Amygdala (tissue), 56 donors: Measurements from ENCODE around the gene AK3.
A peak's percentile ranks its signal among the peaks of the same experiment; 100 is the strongest.
"Not testable (repeated sequence)": the region's sequence is repeated elsewhere in the genome, so short reads cannot be mapped to it uniquely, and the experiment has no call there.

Experiments used
- DNase-seq, 56 donors: peaks; one replicate each; lab custom pipeline; 2025; lab: John Stamatoyannopoulos, UW

AK3 gene

DNA sequence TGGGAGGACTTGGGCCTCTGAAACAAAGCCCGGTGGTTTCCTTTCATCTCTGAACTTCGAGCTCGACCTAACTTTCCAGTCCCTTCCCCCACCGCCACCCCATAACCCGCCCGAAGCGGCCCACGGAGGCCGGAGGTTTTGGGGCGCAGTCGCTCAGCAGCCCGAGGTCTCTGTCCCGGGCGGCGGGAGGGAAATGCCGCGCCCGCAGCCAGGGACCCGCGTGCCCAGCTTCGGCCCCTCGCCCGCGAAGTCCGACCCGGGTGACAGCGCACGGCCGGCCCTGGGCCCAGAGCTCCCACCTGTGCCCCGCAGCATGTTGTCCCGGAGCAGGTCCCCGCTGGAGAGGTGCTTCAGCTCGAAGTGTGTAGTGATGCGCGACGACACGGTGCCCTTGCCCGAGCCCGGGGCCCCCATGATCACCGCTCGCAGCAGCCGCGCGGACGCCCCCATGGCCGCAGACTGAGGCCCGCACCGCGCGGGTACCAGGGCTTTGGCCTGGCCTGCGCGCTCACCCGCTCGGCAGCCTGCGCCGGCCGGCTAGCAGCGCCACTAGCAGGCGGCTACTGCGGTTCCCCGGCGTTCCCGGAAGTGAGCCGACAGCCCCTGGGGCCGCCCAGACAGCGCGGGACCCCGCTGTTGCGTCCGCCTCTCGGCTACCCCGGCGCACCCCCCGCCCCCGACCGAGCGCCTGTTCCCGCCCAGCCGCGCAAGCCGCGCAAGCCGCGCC, at the start of gene AK3:
TSS of gene AK3 (minus strand) at position 565 of the 727 bp plus-strand sequence. CDS start at position 450, 115 bp downstream.
- DNase-seq, result peak in 54 of 56 donors; percentile 12 to 89 (median 68)

DNA sequence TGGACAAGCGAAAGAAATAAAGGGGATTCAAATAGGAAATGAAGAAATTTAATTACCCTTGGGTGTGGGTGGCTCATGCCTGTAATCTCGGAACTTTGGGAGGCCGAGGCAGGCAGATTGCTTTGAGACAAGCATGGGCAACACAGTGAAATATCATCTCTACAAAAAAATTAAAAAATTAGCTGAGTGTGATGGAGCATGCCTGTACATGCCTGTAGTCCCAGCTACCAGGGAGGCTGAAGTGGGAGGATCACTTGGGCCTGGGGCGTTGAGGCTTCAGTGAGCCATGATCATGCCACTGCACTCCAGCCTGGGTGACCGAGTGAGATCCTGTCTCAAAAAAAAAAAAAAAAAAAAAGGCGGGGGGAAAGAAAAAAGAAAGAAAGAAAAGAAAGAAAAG, 47.7 kb upstream of the AK3 start:
- DNase-seq, result no peak

DNA sequence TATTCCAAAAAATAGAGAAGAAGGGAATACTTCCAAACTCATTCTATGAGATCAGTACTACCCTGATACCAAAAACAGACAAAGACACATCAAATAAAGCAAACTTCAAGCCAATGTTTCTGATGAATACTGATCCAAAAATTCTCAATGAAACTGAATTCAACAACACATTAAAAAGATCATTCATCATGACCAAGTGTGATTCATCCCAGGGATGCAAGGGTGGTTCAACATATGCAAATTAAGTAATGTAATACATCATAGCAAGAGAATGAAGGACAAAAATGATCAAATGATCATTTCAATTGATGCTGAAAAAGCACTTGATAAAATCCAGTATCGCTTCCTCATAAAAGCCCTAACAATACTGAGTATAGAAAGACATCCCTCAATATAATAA, 46.9 kb upstream of the AK3 start:
- no peak for DNase-seq

DNA sequence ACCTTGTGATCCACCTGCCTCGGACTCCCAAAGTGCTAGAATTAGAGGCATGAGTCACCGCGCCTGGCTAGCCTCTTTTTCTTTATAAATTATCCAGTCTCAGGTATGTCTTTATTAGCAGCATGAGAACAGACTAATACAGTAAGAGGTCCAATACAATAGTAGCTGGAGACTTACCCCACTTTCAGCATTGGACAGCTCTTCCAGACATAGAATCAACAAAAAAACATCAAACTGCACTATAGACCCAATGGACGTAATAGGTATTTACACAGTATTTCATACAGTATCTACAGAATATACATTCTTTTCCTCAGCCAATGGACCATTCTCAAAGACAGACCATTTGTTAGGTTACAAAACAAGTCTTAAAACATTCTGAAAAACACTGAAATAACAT, 45.6 kb upstream of the AK3 start:
- no peak for DNase-seq

DNA sequence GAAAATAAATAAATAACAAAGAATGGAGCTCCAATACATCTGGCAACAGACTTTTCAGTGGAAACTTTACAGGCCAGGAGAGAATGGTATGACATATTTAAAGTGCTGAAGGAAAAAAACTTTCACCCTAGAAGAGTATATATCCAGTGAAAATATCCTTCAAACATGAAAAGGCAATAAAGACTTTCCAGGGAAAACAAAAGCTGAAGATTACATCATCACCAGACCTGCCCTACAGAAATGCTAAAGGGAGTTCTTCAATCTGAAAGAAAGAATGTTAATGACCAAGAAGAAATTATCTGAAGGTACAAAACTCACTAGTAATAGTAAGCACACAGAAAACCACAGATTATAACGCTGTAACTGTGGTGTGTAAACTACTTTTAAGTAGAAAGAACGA, 43.4 kb upstream of the AK3 start:
- DNase-seq, result no peak

DNA sequence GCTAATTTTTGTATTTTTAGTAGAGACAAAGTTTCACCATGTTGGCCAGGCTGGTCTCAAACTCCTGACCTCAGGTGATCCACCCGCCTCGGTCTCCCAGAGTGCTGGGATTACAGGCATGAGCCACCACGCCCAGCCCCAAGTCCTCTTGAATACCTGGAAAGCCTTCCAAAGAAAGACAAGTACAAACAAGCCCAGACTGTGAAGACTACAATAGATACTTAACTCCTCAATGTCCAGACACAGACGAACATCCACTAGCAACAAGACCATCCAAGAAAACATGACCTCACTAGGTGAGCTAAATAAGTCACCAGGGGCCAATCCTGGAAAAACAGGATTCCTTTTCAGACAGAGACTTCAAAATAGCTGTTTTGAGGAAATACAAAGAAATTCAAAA, 42.2 kb upstream of the AK3 start:
- DNase-seq, result not testable (repeated sequence)

DNA sequence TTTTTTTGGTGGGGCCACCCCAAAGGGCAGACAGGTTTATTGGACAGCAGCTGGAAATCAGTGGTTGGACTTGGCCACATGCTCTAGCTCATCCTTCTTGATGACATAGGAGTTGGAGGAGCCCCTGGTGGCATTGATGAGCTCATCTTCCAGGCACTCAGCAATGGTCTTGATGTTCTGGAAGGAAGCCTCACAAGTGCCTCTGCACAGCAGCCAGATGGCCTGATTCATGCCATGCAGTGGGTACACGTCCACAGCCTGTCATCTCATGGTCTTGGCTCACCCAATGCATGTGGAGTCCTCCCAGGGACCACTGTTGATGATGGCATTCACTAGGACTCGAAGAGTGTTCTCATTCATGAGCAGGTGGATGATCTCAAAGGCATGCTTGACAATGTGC, 40.4 kb upstream of the AK3 start:
- DNase-seq, result no peak

DNA sequence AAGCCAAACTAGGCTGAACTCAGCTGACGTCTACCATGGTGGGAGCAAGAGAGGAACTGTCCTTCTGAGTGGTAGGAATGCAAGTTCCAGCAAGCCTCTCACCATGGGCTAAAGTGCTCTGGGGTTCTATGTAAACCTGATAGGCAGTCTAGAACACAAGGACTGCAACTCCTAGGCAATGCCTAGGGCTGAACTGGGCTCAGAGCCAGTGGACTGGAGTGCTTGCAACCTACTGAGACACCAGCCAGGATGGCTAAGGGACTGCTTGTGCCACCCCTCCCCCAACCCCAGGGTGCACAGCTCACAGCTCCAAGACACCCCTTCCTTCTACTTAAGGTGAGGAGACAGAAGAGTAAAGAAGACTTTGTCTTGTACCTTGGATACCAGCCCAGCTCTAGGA, 39.6 kb upstream of the AK3 start:
- DNase-seq, result no peak

DNA sequence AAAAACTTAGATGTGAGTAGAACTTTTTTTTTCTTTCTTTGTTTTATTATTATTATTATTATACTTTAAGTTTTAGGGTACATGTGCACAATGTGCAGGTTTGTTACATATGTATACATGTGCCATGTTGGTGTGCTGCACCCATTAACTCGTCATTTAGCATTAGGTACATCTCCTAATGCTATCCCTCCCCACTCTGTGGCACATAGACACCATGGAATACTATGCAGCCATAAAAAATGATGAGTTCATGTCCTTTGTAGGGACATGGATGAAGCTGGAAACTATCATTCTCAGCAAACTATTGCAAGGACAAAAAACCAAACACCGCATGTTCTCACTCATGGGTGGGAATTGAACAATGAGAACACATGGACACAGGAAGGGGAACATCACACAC, 34.0 kb upstream of the AK3 start:
- not testable (repeated sequence) for DNase-seq

DNA sequence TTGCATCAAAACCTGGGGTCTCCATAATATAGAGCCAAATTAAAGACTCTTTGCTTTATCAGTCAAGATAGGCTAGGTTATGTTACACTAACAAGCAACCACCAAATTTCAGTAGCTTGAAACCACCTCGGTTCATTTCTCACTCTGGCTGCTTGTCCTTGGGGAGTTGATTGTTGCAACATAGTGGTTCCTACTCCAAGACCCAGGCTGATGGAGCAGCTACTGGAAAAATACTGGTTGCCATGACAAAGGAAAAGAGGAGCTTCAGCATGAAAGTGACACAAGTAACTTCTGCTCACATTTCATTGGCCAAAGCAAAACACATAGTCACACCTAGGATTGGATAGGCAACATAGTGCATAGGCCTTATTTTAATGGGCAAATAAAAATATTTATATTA, 33.2 kb upstream of the AK3 start:
- DNase-seq, result no peak

DNA sequence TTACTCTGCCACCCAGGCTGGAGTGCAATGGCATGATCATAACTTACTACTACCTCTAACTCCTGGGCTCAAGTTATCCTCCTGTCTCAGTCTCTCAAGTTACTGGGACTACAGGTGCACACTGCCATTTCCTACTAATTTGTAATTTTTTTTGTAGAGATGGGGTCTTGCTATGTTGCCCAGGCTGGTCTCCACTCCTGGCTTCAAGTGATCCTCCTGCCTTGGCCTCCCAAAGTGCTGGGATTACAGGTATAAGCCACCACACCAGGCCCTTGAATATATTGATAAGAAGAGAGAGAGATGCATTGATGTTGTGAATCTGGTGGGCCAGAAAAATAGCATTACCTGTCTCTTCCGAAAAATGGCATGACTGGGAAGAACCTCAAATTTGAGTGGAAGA, 30.8 kb upstream of the AK3 start:
- no peak for DNase-seq

DNA sequence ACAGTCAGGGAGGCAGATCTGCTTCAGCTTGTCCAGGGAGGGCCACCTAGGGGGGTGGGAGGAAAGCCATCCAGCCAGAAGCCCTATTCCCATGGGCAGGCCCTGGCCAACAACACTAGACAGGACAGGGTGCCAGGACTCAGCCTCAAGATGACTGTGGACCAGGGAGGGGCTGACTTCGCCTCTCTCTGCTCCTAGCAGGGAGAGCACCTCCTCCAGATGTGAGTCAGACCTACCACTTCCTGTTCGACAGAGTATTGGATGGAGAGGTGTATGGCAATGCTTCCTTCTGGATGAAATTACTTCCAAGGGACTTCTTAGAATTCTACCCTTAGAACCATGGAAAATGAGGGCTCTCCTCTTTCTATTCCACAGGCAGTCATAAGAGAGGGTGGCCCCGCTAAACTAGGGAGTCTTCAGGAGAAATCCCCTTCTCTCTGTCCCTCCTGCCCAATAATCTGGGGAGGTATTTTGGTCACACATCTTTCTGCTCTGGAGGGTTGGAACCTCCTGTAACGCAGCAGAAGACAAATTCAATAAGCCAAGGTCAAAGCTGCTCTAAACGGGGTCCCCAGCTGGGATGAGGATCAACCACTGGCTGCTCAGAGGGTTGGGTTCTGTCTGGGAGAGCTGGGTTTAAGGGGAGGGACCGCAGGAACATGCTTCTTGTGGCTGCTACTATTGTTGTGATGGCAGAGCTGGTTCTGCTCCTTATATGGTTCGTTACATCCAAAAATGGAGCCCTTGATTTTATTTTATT, 28.5 kb upstream of the AK3 start:
- no peak for DNase-seq

DNA sequence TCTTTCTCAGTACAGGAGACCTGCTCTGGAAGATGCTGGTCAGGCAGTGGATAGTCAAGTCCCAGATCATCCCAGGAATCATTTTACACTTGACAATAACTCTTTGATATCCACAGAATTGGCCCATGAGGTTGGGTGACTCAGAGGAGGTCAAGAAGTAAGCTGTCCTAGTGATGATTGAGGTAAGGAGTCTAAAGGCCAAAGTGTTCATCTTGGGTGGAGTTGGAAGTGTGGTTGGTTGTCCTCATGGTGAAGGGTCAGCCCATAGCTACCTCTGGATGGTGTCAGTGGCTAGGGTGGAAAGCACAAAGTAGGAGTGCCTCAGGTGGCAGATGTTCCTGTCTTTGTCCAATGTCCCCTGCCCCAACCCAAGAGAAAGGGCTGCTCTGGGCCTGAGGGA, 27.7 kb upstream of the AK3 start:
- no peak for DNase-seq

DNA sequence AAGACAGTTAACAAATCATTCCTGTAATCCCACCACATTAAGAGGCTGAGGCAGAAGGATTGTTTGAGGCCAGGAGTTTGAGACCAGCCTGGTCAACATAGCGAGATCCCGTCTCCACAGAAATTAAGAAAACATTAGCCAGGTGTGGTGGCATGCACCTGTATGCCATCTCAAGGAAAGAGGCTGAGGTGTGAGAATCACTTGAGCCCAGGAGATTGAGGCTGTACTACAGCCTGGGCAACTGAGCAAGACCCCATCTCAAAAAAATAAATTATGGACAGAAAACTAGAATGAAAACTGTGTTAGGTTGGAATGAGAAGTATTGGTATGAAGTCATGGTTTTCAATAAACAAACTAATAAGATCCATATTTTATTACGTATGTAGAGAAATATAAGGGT, 23.0 kb upstream of the AK3 start:
- DNase-seq, result no peak

DNA sequence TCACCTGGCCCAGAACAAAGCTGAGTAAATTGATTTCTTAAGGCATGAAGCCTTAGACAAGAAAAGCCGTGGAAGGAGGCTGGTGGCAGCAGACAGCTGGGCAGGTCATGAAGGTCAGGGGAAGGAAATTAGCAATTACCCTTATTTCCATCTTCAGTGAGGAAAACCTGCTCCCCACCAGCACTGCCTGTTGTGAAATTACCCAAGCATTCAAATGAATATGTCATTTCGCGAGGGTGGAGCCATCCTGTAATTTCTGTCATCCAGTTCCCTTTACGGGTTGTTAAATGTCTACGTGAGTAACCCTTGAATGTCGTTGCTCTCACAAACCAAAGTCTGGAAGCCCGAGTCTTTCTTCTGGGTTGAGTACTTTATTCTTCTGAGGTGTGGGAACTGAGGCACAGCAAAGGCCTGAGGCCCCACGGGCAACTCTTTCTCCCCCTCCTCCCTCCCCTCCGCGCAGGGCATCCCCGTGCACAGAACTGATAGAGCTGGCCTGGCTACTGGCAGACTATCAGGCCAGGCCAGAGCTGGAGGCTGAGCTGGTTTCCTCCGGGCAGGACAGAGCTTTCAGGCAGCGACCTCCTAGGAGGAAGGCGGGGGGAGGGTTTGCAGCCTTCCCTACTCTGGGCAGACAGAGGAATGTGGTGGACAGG, 22.0 kb upstream of the AK3 start:
- no peak for DNase-seq

DNA sequence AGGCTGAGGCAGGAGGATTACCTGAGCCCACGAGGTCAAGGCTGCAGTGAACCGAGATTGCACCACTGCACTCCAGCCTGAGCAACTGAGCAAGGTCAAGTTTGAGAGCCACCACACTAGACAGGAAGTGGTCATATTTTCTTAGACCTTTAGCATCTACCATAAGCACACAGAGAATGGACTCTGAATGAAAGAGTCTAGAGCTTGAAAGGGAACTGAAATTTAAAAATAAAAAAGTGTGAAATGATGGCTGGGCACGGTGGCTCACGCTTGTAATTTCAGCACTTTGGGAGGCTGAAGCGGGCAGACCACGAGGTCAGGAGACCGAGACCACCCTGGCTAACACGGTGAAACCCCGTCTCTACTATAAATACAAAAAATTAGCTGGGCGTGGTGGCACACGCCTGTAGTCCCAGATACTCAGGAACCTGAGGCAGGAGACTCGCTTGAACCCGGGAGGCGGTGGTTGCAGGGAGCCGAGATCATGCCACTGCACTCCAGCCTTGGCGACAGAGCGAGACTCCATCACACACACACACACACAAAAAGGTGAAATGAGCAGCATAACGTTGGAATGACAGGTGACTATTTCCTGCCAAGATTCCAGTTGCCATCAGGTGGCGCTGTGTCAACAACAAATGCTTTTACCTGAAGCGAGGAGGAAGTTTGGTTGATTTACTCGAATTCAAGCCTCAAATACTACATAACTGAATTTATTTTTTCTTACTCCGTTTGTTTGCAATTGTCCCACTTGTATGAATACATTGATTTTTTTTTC, 21.3 kb upstream of the AK3 start:
- peak in 40 of 56 donors; percentile 4 to 82 (median 34) for DNase-seq

DNA sequence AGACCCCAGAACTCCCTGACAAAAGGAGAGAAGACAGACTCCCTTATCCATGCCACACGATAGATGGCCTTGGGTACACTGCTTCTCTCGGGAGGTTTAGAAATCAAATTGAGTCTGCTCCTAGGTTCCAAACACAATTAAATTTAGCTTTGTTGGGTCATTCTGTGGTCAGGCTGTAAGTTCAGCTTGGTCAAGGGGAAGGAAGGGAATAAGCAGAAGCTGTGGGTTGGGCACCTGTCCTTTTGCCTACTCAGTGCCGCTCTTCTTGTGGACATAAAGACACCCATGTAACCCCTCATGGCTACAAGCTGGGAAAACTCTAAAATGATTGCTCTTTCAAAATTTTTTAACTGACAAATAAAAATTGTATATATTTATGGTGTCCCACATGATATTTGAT, 19.1 kb upstream of the AK3 start:
- peak in 5 of 56 donors; percentile 1 to 28 (median 13) for DNase-seq

DNA sequence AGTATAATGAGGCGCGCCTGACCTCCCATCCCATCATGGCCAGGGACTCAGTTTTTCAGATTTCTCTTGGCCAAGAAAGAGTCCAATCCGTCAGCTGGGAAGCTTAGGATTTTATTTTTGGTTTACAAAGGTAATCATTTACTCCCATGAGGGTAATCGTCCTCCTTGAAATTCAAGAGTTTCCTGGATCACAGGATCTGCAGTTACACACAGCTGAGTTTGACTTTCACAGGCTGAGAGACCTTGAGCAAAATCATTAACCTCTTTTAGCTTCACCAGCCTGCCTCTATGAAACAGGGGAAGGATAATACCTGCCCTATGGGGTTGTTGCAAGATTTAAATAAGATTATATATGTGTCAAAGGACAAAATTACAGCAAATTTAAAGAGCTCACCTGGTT, 15.4 kb upstream of the AK3 start:
- no peak for DNase-seq

DNA sequence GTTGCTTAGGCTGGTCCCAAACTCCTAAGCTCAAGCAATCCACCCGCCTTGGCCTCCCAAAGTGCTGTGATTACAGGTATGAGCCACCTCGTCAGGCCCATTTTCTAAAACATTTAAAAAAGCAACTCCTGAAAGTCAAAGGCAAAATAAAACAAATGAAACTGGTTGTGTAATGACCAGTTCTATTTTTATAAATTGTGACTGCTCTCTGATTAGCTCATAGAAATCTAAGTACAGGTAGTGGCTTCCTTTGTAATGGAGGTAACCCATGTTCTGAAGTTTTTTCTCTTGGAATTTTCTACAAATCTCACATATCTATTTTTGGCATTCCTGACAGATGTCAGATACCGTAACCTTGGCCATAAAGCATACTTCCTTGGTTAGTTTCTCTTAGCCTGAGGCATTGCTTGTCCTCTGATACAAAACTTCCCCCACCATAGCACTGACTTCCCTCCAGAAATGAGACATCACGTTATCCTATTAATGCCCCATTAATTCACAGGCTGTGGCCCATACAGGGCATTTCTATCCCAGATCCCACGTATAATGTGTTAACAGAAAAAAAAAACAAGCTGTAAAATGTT, 14.1 kb upstream of the AK3 start:
- no peak for DNase-seq

DNA sequence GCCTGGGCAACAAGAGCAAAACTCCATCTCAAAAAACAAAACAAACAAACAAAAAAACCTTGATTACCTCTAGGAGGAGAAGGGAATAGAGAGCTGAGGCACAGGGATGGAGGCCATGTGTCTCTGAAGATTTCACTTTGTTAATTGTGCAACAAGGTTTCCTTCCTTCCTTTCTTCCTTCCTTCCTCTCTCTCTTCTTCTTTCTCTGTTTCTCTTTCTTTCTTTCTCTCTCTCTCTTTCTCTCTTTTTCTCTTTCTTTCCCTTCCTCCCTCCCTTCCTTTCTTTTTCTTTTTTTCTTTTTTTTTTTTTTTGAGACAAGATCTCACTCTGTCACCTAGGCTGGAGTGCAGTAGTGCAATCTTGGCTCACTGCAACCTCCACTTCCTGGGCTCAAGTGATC, 13.5 kb upstream of the AK3 start:
- not testable (repeated sequence) for DNase-seq
